ENCODE measurements around the gene TMEM134.
"Not testable (repeated sequence)": the region's sequence is repeated elsewhere in the genome, so short reads cannot be mapped to it uniquely, and the experiment has no call there.

TMEM134 gene

GRCh38 chr11:67483831-67484665 is 15.0 kb upstream of the TMEM134 start:
- Histone ChIP-seq H3K9me2 (replicated peaks; ENCODE audit: control insufficient read depth, low read length) (no peaks in the 10 kb centered on the region), H3F3A (ENCODE audit: control insufficient read depth, insufficient read depth) (peaks cover 31% of the 10 kb centered on the region), H3K4me3 (ENCODE audit: low read length) (peak overlapping the region; percentile 81), H3K9me3 (ENCODE audit: control insufficient read depth, insufficient read depth, low read length) (no peaks in the 10 kb centered on the region), H3K36me3 (ENCODE audit: control insufficient read depth, low read length) (peaks cover 28% of the 10 kb centered on the region), H3K27me3 (ENCODE audit: control insufficient read depth, low read length) (peaks cover 2% of the 10 kb centered on the region; the same call in 1 of the 2 replicates), H3K27ac (ENCODE audit: low read depth, low read length) (peak overlapping the region; percentile 81), H4K20me1 (ENCODE audit: control insufficient read depth, insufficient read depth, low read depth, low read length) (no peaks in the 10 kb centered on the region), H3K4me2 (ENCODE audit: low read length) (peak overlapping the region; percentile 86), H3K79me2 (ENCODE audit: control insufficient read depth, low read length) (peaks cover 43% of the 10 kb centered on the region), H3K4me1 (ENCODE audit: control insufficient read depth, low read length) (peaks cover 50% of the 10 kb centered on the region)
- TF ChIP-seq, protein P1, sequence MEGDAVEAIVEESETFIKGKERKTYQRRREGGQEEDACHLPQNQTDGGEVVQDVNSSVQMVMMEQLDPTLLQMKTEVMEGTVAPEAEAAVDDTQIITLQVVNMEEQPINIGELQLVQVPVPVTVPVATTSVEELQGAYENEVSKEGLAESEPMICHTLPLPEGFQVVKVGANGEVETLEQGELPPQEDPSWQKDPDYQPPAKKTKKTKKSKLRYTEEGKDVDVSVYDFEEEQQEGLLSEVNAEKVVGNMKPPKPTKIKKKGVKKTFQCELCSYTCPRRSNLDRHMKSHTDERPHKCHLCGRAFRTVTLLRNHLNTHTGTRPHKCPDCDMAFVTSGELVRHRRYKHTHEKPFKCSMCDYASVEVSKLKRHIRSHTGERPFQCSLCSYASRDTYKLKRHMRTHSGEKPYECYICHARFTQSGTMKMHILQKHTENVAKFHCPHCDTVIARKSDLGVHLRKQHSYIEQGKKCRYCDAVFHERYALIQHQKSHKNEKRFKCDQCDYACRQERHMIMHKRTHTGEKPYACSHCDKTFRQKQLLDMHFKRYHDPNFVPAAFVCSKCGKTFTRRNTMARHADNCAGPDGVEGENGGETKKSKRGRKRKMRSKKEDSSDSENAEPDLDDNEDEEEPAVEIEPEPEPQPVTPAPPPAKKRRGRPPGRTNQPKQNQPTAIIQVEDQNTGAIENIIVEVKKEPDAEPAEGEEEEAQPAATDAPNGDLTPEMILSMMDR (IDR thresholded peaks at IDR 0.05; ENCODE audit: low read depth, low read length, poor library complexity, severe bottlenecking): no peak
- TF ChIP-seq EZH2phosphoT487 (IDR thresholded peaks at IDR 0.05; ENCODE audit: borderline replicate concordance, low read length): no peak

- no peaks in the 10 kb centered on the region for H3K9me2 ChIP-seq (replicated peaks; ENCODE audit: control insufficient read depth, low read length)
- peaks cover 21% of the 10 kb centered on the region for H3K36me3 ChIP-seq (ENCODE audit: control insufficient read depth, low read length)
- peaks cover 50% of the 10 kb centered on the region for H3K4me1 ChIP-seq (ENCODE audit: control insufficient read depth, low read length)
- H3K4me3 ChIP-seq (ENCODE audit: low read length): peak within 1 kb of the TSS; percentile 81
- peaks cover 2% of the 10 kb centered on the region; the same call in 1 of the 2 replicates for H3K27me3 ChIP-seq (ENCODE audit: control insufficient read depth, low read length)
- H3K9me3 ChIP-seq (ENCODE audit: control insufficient read depth, insufficient read depth, low read length): no peaks in the 10 kb centered on the region
- H3K27ac ChIP-seq (ENCODE audit: low read depth, low read length): peak within 1 kb of the TSS; percentile 81
- peaks cover 31% of the 10 kb centered on the region for H3F3A ChIP-seq (ENCODE audit: control insufficient read depth, insufficient read depth)
- H4K20me1 ChIP-seq (ENCODE audit: control insufficient read depth, insufficient read depth, low read depth, low read length): no peaks in the 10 kb centered on the region
- peak within 1 kb of the TSS; percentile 86 for H3K4me2 ChIP-seq (ENCODE audit: low read length)
- peaks cover 39% of the 10 kb centered on the region for H3K79me2 ChIP-seq (ENCODE audit: control insufficient read depth, low read length)
- TF ChIP-seq, protein P1 (IDR thresholded peaks at IDR 0.05; ENCODE audit: low read depth, low read length, poor library complexity, severe bottlenecking): no peak
These were observed 14.1 kb upstream of the TMEM134 start, which contains the start of gene AIP for GRCh38 chr11:67482827-67483798. Gene AIP, plus strand, starts transcription at chr11:67483026. Its CDS starts 133 bp downstream, at chr11:67483159.

- peaks cover 14% of the 10 kb centered on the region for H3K36me3 ChIP-seq (ENCODE audit: control insufficient read depth, low read length)
- peaks cover 32% of the 10 kb centered on the region for H3K79me2 ChIP-seq (ENCODE audit: control insufficient read depth, low read length)
- TF ChIP-seq EZH2phosphoT487 (IDR thresholded peaks at IDR 0.05; ENCODE audit: borderline replicate concordance, low read length): no peak
- TF ChIP-seq, protein P1 (IDR thresholded peaks at IDR 0.05; ENCODE audit: low read depth, low read length, poor library complexity, severe bottlenecking): no peak
- peak overlapping the region; percentile 81 for H3K4me3 ChIP-seq (ENCODE audit: low read length)
- H3F3A ChIP-seq (ENCODE audit: control insufficient read depth, insufficient read depth): peaks cover 28% of the 10 kb centered on the region
- peaks cover 2% of the 10 kb centered on the region; the same call in 1 of the 2 replicates for H3K27me3 ChIP-seq (ENCODE audit: control insufficient read depth, low read length)
- peak overlapping the region; percentile 86 for H3K4me2 ChIP-seq (ENCODE audit: low read length)
- H3K9me2 ChIP-seq (replicated peaks; ENCODE audit: control insufficient read depth, low read length): no peaks in the 10 kb centered on the region
- no peaks in the 10 kb centered on the region for H3K9me3 ChIP-seq (ENCODE audit: control insufficient read depth, insufficient read depth, low read length)
- H3K4me1 ChIP-seq (ENCODE audit: control insufficient read depth, low read length): peaks cover 50% of the 10 kb centered on the region
- H3K27ac ChIP-seq (ENCODE audit: low read depth, low read length): peak overlapping the region; percentile 81
- H4K20me1 ChIP-seq (ENCODE audit: control insufficient read depth, insufficient read depth, low read depth, low read length): no peaks in the 10 kb centered on the region
These were observed 13.3 kb upstream of the TMEM134 start for GRCh38 chr11:67482275-67482826.

GRCh38 chr11:67477344-67478050 is 8.4 kb upstream of the TMEM134 start:
- H4K20me1 ChIP-seq (ENCODE audit: control insufficient read depth, insufficient read depth, low read depth, low read length); H3K79me2 ChIP-seq (ENCODE audit: control insufficient read depth, low read length); H3K9me3 ChIP-seq (ENCODE audit: control insufficient read depth, insufficient read depth, low read length); H3K27me3 ChIP-seq (ENCODE audit: control insufficient read depth, low read length); H3K4me2 ChIP-seq (ENCODE audit: low read length); H3K27ac ChIP-seq (ENCODE audit: low read depth, low read length); H3F3A ChIP-seq (ENCODE audit: control insufficient read depth, insufficient read depth); H3K9me2 ChIP-seq (replicated peaks; ENCODE audit: control insufficient read depth, low read length); H3K4me3 ChIP-seq (ENCODE audit: low read length); H3K36me3 ChIP-seq (ENCODE audit: control insufficient read depth, low read length): not testable (repeated sequence)
- peaks cover 18% of the 10 kb centered on the region for H3K4me1 ChIP-seq (ENCODE audit: control insufficient read depth, low read length)
